GM19099 (cell line): ENCODE data around the gene WHRN.

ENCODE experiments used
- POLR2A ChIP-seq: IDR thresholded peaks from 3 replicates; pipeline ENCODE4 v1.6.1; 2011; ENCODE audit warnings: low read depth; ENCODE audit not compliant: insufficient read length; ENCODE audit errors: extremely low read depth

The WHRN gene

GRCh38 chr9:114433086-114433485, 72.2 kb downstream of the WHRN start:
- no peak for TF ChIP-seq POLR2A

GRCh38 chr9:114432323-114433067, 72.8 kb downstream of the WHRN start:
- TF ChIP-seq POLR2A: no peak

- TF ChIP-seq POLR2A: no peak
These were observed 73.5 kb downstream of the WHRN start for GRCh38 chr9:114431770-114432169.

- TF ChIP-seq POLR2A: no peak
These were observed 74.3 kb downstream of the WHRN start for GRCh38 chr9:114431003-114431402.

- no peak for TF ChIP-seq POLR2A
These were observed 74.8 kb downstream of the WHRN start for GRCh38 chr9:114430457-114430856.

- no peak for TF ChIP-seq POLR2A
These were observed 75.8 kb downstream of the WHRN start for GRCh38 chr9:114429488-114429887.

GRCh38 chr9:114428466-114428865, 76.8 kb downstream of the WHRN start:
- no peak for TF ChIP-seq POLR2A

- no peak for TF ChIP-seq POLR2A
These were observed 77.6 kb downstream of the WHRN start for GRCh38 chr9:114427644-114428043.

GRCh38 chr9:114426046-114426948, 79.0 kb downstream of the WHRN start:
- no peak for TF ChIP-seq POLR2A

- TF ChIP-seq POLR2A: no peak
These were observed 80.1 kb downstream of the WHRN start for GRCh38 chr9:114425126-114425525.

GRCh38 chr9:114424126-114424525, 81.1 kb downstream of the WHRN start:
- TF ChIP-seq POLR2A: no peak

GRCh38 chr9:114423181-114423580, 82.1 kb downstream of the WHRN start:
- no peak for TF ChIP-seq POLR2A

GRCh38 chr9:114421147-114421546, 84.1 kb downstream of the WHRN start:
- TF ChIP-seq POLR2A: no peak

- TF ChIP-seq POLR2A: no peak
These were observed 85.5 kb downstream of the WHRN start for GRCh38 chr9:114419796-114420195.

- TF ChIP-seq POLR2A: no peak
These were observed 87.2 kb downstream of the WHRN start for GRCh38 chr9:114418053-114418452.

- TF ChIP-seq POLR2A: no peak
These were observed 87.8 kb downstream of the WHRN start for GRCh38 chr9:114417511-114417910.
